GM13976 (cell line): Measurements from ENCODE around the gene CACNA2D3.

Experiments used
- DNase-seq: peaks from one replicate; pipeline ENCODE4 v3.0.0; 2012; ENCODE audit warnings: low spot score
- in situ Hi-C: fragments of 300-500 bp; cut with MboI; formaldehyde crosslinking; loops from one replicate; pipeline ENCODE4 v1.12.0; 2022; ENCODE audit warnings: low sequenced_read_pairs, mixed read lengths, inconsistent platforms; ENCODE audit not compliant: unreplicated experiment
- TF ChIP-seq, protein P1 (sequence below): IDR thresholded peaks from 2 replicates; pipeline ENCODE4 v1.5.1; 2012; ENCODE audit warnings: borderline replicate concordance, mild to moderate bottlenecking; ENCODE audit not compliant: insufficient read depth; ENCODE audit errors: extremely low read depth, missing control alignments, control extremely low read depth

CACNA2D3 gene

DNA sequence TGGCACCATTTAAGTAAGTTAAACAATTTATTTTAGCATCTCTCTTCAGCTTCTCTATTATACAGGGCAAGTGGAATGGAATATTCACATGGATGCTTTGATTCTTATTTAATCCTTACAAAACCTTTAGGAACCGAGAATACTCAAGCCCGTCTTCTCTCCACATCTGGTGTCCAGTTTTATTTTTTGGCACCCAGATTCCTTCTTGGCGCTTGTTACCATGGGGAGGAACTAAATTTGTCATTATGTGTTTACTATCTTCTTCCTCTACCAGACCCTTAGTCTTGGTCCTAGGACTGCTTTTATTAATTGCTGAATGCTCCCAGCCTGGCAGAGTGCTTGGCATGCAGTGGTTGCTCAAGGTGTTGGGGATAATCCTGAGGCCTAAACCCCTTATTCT is 138.8 kb downstream of the CACNA2D3 start:
- no peak for DNase-seq
- in situ Hi-C loops, result no loop called here
- TF ChIP-seq, protein P1, sequence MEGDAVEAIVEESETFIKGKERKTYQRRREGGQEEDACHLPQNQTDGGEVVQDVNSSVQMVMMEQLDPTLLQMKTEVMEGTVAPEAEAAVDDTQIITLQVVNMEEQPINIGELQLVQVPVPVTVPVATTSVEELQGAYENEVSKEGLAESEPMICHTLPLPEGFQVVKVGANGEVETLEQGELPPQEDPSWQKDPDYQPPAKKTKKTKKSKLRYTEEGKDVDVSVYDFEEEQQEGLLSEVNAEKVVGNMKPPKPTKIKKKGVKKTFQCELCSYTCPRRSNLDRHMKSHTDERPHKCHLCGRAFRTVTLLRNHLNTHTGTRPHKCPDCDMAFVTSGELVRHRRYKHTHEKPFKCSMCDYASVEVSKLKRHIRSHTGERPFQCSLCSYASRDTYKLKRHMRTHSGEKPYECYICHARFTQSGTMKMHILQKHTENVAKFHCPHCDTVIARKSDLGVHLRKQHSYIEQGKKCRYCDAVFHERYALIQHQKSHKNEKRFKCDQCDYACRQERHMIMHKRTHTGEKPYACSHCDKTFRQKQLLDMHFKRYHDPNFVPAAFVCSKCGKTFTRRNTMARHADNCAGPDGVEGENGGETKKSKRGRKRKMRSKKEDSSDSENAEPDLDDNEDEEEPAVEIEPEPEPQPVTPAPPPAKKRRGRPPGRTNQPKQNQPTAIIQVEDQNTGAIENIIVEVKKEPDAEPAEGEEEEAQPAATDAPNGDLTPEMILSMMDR, result no peak

DNA sequence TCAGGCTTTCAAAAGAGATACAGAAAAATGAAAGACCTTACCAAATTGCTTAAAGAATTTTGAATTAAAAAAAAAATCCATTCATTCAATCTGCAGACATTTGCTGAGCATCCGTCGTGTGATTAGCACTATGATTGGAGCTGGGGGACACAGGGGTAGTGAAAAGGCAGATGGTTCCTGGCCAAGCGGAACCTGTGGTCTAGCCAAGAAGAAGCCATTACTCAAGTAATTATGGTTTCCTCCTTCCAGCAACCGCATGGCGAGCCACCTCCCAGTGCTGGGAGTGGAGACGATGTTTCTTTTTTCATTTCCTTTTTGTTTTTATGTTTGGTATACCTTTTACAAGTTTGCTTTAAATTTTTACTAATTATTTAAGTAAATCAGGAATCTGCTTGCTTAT is 140.2 kb downstream of the CACNA2D3 start:
- TF ChIP-seq, protein P1, result no peak
- DNase-seq, result no peak
- in situ Hi-C loops, result no loop called here

DNA sequence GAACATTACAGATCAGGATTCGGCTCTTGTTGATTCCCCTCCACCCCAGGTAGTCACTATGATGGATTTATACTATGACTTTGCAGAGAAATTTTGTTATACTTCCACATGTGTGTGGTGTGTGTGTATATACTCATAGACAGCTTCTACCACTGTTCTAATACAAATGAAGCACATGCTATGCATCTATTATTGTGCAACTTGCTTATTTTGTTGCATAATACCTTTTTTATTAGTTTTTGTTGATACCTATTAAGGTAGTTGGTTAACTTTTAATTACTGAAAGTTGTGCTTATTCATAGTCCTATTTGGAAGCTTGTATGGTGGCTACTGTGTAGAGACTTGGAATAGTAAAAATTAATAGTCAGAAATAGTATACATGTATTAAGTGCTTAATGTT is 140.6 kb downstream of the CACNA2D3 start:
- TF ChIP-seq, protein P1, result no peak
- in situ Hi-C loops, result no loop called here
- DNase-seq, result no peak

DNA sequence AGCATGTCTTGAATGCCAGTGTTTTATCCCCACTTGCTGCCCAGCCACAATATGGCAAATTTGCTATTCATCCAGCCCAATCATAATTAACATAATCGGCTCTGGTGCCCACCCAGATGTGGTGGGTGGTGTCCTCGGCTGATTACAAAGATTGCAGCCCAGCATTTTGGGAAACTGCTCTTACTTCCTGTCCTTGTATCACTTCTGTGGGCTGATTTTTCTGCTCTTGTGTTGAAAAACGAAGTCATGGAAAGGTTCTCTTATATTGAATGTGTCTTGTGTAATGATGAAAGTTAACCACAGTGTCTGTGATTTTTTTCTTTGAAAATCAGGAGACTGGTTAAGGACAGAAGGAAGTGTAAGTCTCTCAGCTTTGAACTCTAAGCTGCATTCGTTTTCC is 141.7 kb downstream of the CACNA2D3 start:
- TF ChIP-seq, protein P1, result no peak
- in situ Hi-C loops, result no loop called here
- DNase-seq, result no peak

DNA sequence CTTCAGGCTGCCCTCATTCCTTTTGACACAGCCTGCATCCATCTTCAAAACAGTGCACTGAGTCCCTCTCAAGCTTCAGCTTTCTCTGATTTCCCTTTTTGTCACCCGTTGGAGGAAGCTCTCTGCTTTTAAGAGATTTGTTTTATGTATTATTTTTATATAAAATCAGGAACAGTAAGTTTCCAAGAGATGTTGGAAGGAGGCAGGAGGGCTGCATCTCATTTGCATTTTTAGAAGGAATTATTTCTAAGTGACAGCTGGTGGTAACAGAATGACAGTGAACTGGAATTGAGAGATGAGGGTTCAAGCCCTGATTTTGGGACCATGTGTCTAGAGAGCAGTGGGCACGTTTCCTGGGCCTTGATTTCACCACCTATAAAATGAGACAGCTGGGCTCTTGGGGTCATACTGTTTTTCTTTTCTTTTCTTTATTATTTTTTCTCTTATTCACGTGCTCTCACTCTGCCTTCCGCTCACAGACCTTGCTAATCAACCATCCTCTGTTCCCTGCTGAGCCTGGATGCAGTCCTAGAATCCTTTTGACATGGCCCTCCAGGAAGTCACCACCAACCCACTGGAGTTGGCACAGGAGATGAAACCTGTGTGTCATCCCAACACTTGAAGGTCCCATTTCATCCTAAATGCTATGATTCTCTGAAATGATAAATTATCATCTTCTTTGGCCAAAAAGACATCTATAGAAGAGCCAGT is 148.6 kb downstream of the CACNA2D3 start:
- TF ChIP-seq, protein P1, result no peak
- in situ Hi-C loops, result no loop called here
- DNase-seq, result no peak

DNA sequence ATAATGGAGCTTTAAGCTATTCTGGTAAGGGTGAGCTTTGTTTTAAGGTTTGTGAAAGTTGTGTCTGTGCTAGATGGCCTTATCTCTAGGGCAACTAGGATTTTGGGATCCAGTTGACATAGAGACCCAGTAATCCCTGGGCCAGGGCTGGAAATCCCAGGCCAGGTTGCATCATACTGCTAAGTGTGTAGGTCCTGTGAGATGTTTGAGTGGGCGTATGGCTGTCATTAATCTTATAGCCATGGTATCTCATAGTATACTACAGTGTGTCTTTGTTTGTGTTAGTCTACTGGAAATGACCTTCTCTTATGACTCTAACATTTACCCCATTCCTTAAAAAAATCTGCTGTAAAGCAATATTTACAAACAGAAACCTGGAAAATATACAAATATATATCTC is 151.4 kb downstream of the CACNA2D3 start:
- DNase-seq, result no peak
- TF ChIP-seq, protein P1, result no peak
- in situ Hi-C loops, result no loop called here
